Fibroblast of lung (primary cell): ENCODE data around the gene NCOR2. TPM values are rescaled to one million over a fixed set of nuclear protein-coding genes. Genes with fewer than 3 reads are reported as not detected.

Experiments used
- DNase-seq, 2 donors: peaks; one replicate each; pipeline versions ENCODE4 v3.0.0 to v3.0.0-alpha.2; 2010; ENCODE audit warnings: low read depth in 2 of 2
- H2AFZ ChIP-seq: 2 replicates; pipeline ENCODE4 v1.5.1; 2012; ENCODE audit warnings: low read length, control low read depth, inconsistent platforms
- H3K27ac ChIP-seq: 2 replicates; pipeline ENCODE4 v1.5.1; 2011; ENCODE audit warnings: low read length, control low read depth; ENCODE audit not compliant: insufficient read depth
- H3K27me3 ChIP-seq: 2 replicates; pipeline ENCODE4 v1.5.1; 2011; ENCODE audit warnings: mild to moderate bottlenecking, low read length; ENCODE audit not compliant: control insufficient read depth, insufficient read depth
- H3K36me3 ChIP-seq: 2 replicates; pipeline ENCODE4 v1.5.1; 2011; ENCODE audit warnings: low read length; ENCODE audit not compliant: control insufficient read depth, insufficient read depth
- H3K4me1 ChIP-seq: 2 replicates; pipeline ENCODE4 v1.5.1; 2011; ENCODE audit warnings: low read length; ENCODE audit not compliant: control insufficient read depth, insufficient read depth; ENCODE audit errors: extremely low read depth
- H3K4me2 ChIP-seq: 2 replicates; pipeline ENCODE4 v1.5.1; 2011; ENCODE audit warnings: low read length, control low read depth; ENCODE audit not compliant: insufficient read depth; ENCODE audit errors: extremely low read depth
- H3K4me3 ChIP-seq, 4 experiments: fragments of 200-600 bp in 1 of 4; sonication (generic) in 1 of 4; replicated peaks in 1 of 4; 2 replicates each; pipeline ENCODE4 v1.5.1; 2011 to 2016; ENCODE audit warnings: low read length in 4 of 4, low read depth in 3 of 4, mild to moderate bottlenecking in 3 of 4, control low read depth in 2 of 4, inconsistent platforms in 1 of 4, mixed read lengths in 1 of 4; ENCODE audit not compliant: insufficient read depth in 1 of 4; ENCODE audit errors: control extremely low read depth in 1 of 4
- H3K79me2 ChIP-seq: 2 replicates; pipeline ENCODE4 v1.5.1; 2012; ENCODE audit warnings: mild to moderate bottlenecking, low read length, inconsistent platforms; ENCODE audit not compliant: control insufficient read depth, insufficient read depth
- H3K9ac ChIP-seq: 2 replicates; pipeline ENCODE4 v1.5.1; 2011; ENCODE audit warnings: mild to moderate bottlenecking, low read length, control low read depth; ENCODE audit not compliant: insufficient read depth
- H3K9me3 ChIP-seq: 2 replicates; pipeline ENCODE4 v1.5.1; 2012; ENCODE audit warnings: low read depth, low read length; ENCODE audit not compliant: control insufficient read depth, insufficient read depth
- H4K20me1 ChIP-seq: 2 replicates; pipeline ENCODE4 v1.5.1; 2011; ENCODE audit warnings: low read length; ENCODE audit not compliant: control insufficient read depth, insufficient read depth; ENCODE audit errors: extremely low read depth
- CTCF ChIP-seq, 2 donors: IDR thresholded peaks in 1 of 2; conservative IDR thresholded peaks in 1 of 2; 1 replicate in 1 of 2; 2 replicates in 1 of 2; pipeline ENCODE4 v1.5.1; 2011 to 2012; ENCODE audit warnings: low read length in 2 of 2, control low read depth in 1 of 2, inconsistent platforms in 1 of 2, low read depth in 1 of 2, mild to moderate bottlenecking in 1 of 2
- EZH2 ChIP-seq: IDR thresholded peaks from 2 replicates; pipeline ENCODE4 v1.5.1; 2012; ENCODE audit warnings: low read length, control low read depth, mild to moderate bottlenecking; ENCODE audit errors: missing control alignments
- polyA plus RNA-seq, 2 donors: library from polyadenylated mRNA; depleted of rRNA in 1 of 2; stranded (reverse) in 1 of 2; unstranded in 1 of 2; fragments of >200 nt; gene quantifications; 2 replicates each; pipeline ENCODE4 v1.2.1, GENCODE V29; 2011 to 2012; ENCODE audit warnings: missing spikeins in 1 of 2
- total RNA-seq: library from RNA; depleted of rRNA; stranded (reverse); fragments of >200 nt; gene quantifications from 2 replicates; pipeline ENCODE4 v1.2.1, GENCODE V29; 2014

The NCOR2 gene
- total and polyA plus RNA-seq, 2 donors (not counting 1 experiment from before 2014, with no cell fraction given): 6.1 to 17.2 TPM

GRCh38 chr12:124594851-124595250 is 27.4 kb upstream of the NCOR2 start:
- no peaks in the 10 kb centered on the region for H3K36me3 ChIP-seq
- H3K27ac ChIP-seq: no peak overlapping the region
- H2AFZ ChIP-seq: no peak overlapping the region
- no peak overlapping the region for H3K4me2 ChIP-seq
- no peaks in the 10 kb centered on the region for H3K27me3 ChIP-seq
- H3K9me3 ChIP-seq: no peaks in the 10 kb centered on the region
- no peaks in the 10 kb centered on the region for H4K20me1 ChIP-seq
- H3K4me1 ChIP-seq: no peaks in the 10 kb centered on the region
- H3K4me3 ChIP-seq: no peak overlapping the region
- no peaks in the 10 kb centered on the region for H3K79me2 ChIP-seq
- H3K9ac ChIP-seq: no peak overlapping the region
- DNase-seq: no peak
- TF ChIP-seq EZH2 (no peak), CTCF (conservative IDR thresholded peaks at IDR 0.05 in 1 of 2, IDR thresholded peaks at IDR 0.05 in 1 of 2; ENCODE audit: low read depth in 1 of 2, low read length in 2 of 2) (no peak)

- H3K4me2 ChIP-seq: no peak overlapping the region
- H3K27ac ChIP-seq: no peak overlapping the region
- H3K9me3 ChIP-seq: no peaks in the 10 kb centered on the region
- H3K4me1 ChIP-seq: peaks cover 3% of the 10 kb centered on the region
- no peaks in the 10 kb centered on the region for H4K20me1 ChIP-seq
- no peak overlapping the region for H3K9ac ChIP-seq
- no peak overlapping the region for H2AFZ ChIP-seq
- H3K4me3 ChIP-seq: no peak overlapping the region
- H3K27me3 ChIP-seq: no peaks in the 10 kb centered on the region
- TF ChIP-seq CTCF (conservative IDR thresholded peaks at IDR 0.05 in 1 of 2, IDR thresholded peaks at IDR 0.05 in 1 of 2; ENCODE audit: low read depth in 1 of 2, low read length in 2 of 2) (no peak), EZH2 (no peak)
- DNase-seq: no peak
- no peaks in the 10 kb centered on the region for H3K36me3 ChIP-seq
- no peaks in the 10 kb centered on the region for H3K79me2 ChIP-seq
These were observed 26.5 kb upstream of the NCOR2 start for GRCh38 chr12:124593851-124594401.

- Histone ChIP-seq H4K20me1 (no peaks in the 10 kb centered on the region), H3K4me1 (peaks cover 3% of the 10 kb centered on the region), H2AFZ (no peak overlapping the region), H3K9me3 (no peaks in the 10 kb centered on the region), H3K36me3 (no peaks in the 10 kb centered on the region), H3K27ac (no peak overlapping the region), H3K4me2 (no peak overlapping the region), H3K27me3 (no peaks in the 10 kb centered on the region), H3K9ac (no peak overlapping the region), H3K79me2 (no peaks in the 10 kb centered on the region), H3K4me3 (no peak overlapping the region)
- no peak for DNase-seq
- no peak for TF ChIP-seq CTCF (conservative IDR thresholded peaks at IDR 0.05 in 1 of 2, IDR thresholded peaks at IDR 0.05 in 1 of 2; ENCODE audit: low read depth in 1 of 2, low read length in 2 of 2)
- TF ChIP-seq EZH2: no peak
These were observed 25.8 kb upstream of the NCOR2 start for GRCh38 chr12:124593176-124593575.
